ENCODE measurements around the gene KRT33A. TPM values are rescaled to one million over a fixed set of nuclear protein-coding genes. Genes with fewer than 3 reads are reported as not detected.

KRT33A gene
- total and polyA plus RNA-seq, 2 of the 8 experiments (the other 6 are each of a cell fraction or from before 2014, with no cell fraction given): not detected

DNA sequence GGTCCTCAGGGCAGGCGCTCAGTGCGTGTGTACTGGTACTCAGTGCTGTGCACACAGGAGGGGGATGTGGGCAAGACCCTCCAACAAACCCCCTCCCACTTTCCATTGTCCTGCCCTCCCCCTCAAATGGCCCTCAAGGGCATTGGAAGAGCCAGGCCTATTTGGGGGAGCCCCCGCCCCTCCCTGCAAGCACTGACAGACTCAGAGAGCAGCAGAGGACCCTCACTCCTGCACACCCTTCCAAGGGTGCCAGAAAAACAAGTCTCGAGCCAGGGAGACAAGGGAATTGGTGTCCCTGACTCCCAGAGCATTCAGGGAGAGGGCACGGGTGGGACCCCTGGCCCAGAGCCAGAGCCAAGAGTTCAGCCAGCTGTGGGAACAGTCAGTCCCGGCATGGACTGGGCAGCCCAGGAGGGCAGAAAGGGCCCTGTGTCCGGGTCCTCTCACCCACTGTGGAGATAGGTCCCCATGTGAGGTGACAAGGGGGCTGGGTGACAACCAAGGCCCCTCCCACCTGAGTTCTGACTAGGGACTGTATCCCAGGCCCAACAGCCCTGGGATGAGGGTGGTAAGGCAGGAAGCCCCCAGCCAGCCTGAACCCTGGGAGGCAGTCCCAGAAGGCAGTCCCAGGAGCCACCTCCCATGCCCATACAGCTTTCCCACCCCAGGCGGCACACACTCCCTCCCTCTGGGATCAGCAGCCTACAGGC, 23.1 kb downstream of the KRT33A start:
- no peaks in the 10 kb centered on the region for H4K20me1 ChIP-seq (replicated peaks in 1 of 2; ENCODE audit: control insufficient read depth in 1 of 2, insufficient read depth in 2 of 2, low read length in 2 of 2)
- H2BK12ac ChIP-seq (ENCODE audit: low read depth, low read length): no peak overlapping the region
- H4K91ac ChIP-seq (replicated peaks; ENCODE audit: insufficient read length, low read length): no peak overlapping the region
- H3K23me2 ChIP-seq (ENCODE audit: low read depth, low read length): no peaks in the 10 kb centered on the region
- H3K23ac ChIP-seq (ENCODE audit: insufficient read length): no peak overlapping the region
- H3K4me2 ChIP-seq (ENCODE audit: insufficient read depth in 1 of 2, low read depth in 2 of 2, low read length in 2 of 2): no peak overlapping the region
- WGBS, 2 experiments (ENCODE audit: extremely low coverage in 1 of 2, insufficient coverage in 1 of 2, insufficient read length in 1 of 2, insufficient replicate concordance in 2 of 2, low coverage in 1 of 2, low lambda C conversion rate in 2 of 2, missing lambda C conversion rate in 1 of 2): 87% methylated on average over 7 of the region's 8 CpGs; no CpG with 5 or more reads in 1 of the 2 experiments
- no peak overlapping the region for H3K56ac ChIP-seq (replicated peaks; ENCODE audit: insufficient read length, low read depth, low read length)
- no peak overlapping the region for H2BK20ac ChIP-seq (ENCODE audit: low read length)
- no peak overlapping the region for H3K27ac ChIP-seq (ENCODE audit: low read depth, low read length)
- H3K79me2 ChIP-seq (ENCODE audit: control insufficient read depth in 1 of 2, insufficient read depth in 2 of 2, low read length in 2 of 2): no peaks in the 10 kb centered on the region
- H4K8ac ChIP-seq (ENCODE audit: extremely low read depth, insufficient read depth, low read length): no peak overlapping the region
- H3K4me1 ChIP-seq (replicated peaks in 1 of 4; ENCODE audit: control insufficient read depth in 3 of 4, insufficient read depth in 4 of 4, low read length in 3 of 4): no peaks in the 10 kb centered on the region; a peak in 1 of 7 replicates
- no peak overlapping the region for H3K4ac ChIP-seq (replicated peaks; ENCODE audit: insufficient read length, low read depth, low read length)
- no peak overlapping the region for H3K14ac ChIP-seq (ENCODE audit: insufficient read length)
- no peak overlapping the region for H3K18ac ChIP-seq (ENCODE audit: extremely low read depth, low read length)
- no peak for DNase-seq (ENCODE audit: low read depth in 1 of 2, low spot score in 2 of 2)
- no peaks in the 10 kb centered on the region for H3K36me3 ChIP-seq (ENCODE audit: control insufficient read depth in 2 of 4, insufficient read depth in 4 of 4, low read length in 3 of 4)
- no peak overlapping the region for H2BK15ac ChIP-seq (ENCODE audit: low read length)
- no peak overlapping the region for H2BK120ac ChIP-seq (replicated peaks; ENCODE audit: low read depth, low read length)
- H3K27me3 ChIP-seq (replicated peaks in 1 of 4; ENCODE audit: control insufficient read depth in 3 of 4, extremely low read depth in 1 of 4, insufficient read depth in 3 of 4, low read length in 3 of 4): no peaks in the 10 kb centered on the region
- no peak overlapping the region for H2AK5ac ChIP-seq (ENCODE audit: low read depth, low read length)
- no peak overlapping the region for H3K9ac ChIP-seq (replicated peaks in 1 of 4; ENCODE audit: extremely low read depth in 1 of 4, low read depth in 3 of 4, low read length in 3 of 4)
- no peak overlapping the region for H2BK5ac ChIP-seq (ENCODE audit: low read depth, low read length)
- no peak overlapping the region for H2AFZ ChIP-seq (ENCODE audit: low read length)
- CTCF ChIA-PET (ENCODE audit: partially characterized antibody): interaction anchor here (0.8 to 3.3 kb wide), 8 partner anchors 44 to 470 kb away, joined by 3 to 16 read pairs (median 4); no protein-coding TSS in a partner anchor
- no peak for FAIRE-seq
- no peaks in the 10 kb centered on the region for H3K9me3 ChIP-seq (ENCODE audit: insufficient read depth in 2 of 2, low read depth in 1 of 2, low read length in 1 of 2)
- no peak overlapping the region for H3K4me3 ChIP-seq (ENCODE audit: extremely low read depth in 1 of 4, insufficient read depth in 2 of 4, low read depth in 3 of 4, low read length in 4 of 4)
- POLR2A ChIA-PET (ENCODE audit: partially characterized antibody): interaction anchor here (1.1 kb wide), 1 partner anchor 471 kb away, joined by 3 read pairs; no protein-coding TSS in a partner anchor
- no peak overlapping the region for H4K5ac ChIP-seq (ENCODE audit: insufficient read length, low read depth, low read length)
- no peaks in the 10 kb centered on the region for H3K79me1 ChIP-seq (ENCODE audit: low read depth, low read length)
- no peak for TF ChIP-seq BRCA1 (IDR thresholded peaks at IDR 0.05; ENCODE audit: low read depth, low read length)
- no peak for TF ChIP-seq BCL11A (IDR thresholded peaks at IDR 0.05; ENCODE audit: low read depth in 2 of 2, low read length in 2 of 2)
- no peak for TF ChIP-seq POU5F1 (IDR thresholded peaks at IDR 0.05; ENCODE audit: low read depth, low read length)
- no peak for TF ChIP-seq SP1 (IDR thresholded peaks at IDR 0.05; ENCODE audit: low read depth, low read length)
- no peak for TF ChIP-seq SIX5 (IDR thresholded peaks at IDR 0.05; ENCODE audit: low read depth, low read length)
- no peak for TF ChIP-seq YY1 (IDR thresholded peaks at IDR 0.05; ENCODE audit: low read depth, low read length)
- TF ChIP-seq EZH2 (IDR thresholded peaks at IDR 0.05; ENCODE audit: low read depth, low read length, severe bottlenecking): no peak
- no peak for TF ChIP-seq GABPA (IDR thresholded peaks at IDR 0.05; ENCODE audit: borderline replicate concordance, insufficient read depth, low read length)
- no peak for TF ChIP-seq JUN (IDR thresholded peaks at IDR 0.05; ENCODE audit: low read depth, low read length)
- no peak for TF ChIP-seq TAF1 (IDR thresholded peaks at IDR 0.05; ENCODE audit: low read depth, low read length)
- TF ChIP-seq RFX5 (IDR thresholded peaks at IDR 0.05; ENCODE audit: borderline replicate concordance, low read depth, low read length): no peak
- TF ChIP-seq SRF (IDR thresholded peaks at IDR 0.05; ENCODE audit: low read depth, low read length): no peak

Measured in H1 (cell line).